OCI-LY3 (cell line): Measurements from ENCODE around the gene ELOB.

Source experiments
- CTCF ChIP-seq: fragments of 200-600, 300-600 bp; sonication (generic); IDR thresholded peaks from 2 replicates; pipeline ENCODE4 v1.5.1; 2014; ENCODE audit warnings: antibody characterized with exemption, low read length, low read depth
- EZH2phosphoT487 ChIP-seq: fragments of 200-600 bp; shearing (Covaris generic); IDR thresholded peaks from 2 replicates; pipeline ENCODE4 v1.6.1; 2018; ENCODE audit warnings: antibody characterized with exemption, mixed run types, low read depth

DNA sequence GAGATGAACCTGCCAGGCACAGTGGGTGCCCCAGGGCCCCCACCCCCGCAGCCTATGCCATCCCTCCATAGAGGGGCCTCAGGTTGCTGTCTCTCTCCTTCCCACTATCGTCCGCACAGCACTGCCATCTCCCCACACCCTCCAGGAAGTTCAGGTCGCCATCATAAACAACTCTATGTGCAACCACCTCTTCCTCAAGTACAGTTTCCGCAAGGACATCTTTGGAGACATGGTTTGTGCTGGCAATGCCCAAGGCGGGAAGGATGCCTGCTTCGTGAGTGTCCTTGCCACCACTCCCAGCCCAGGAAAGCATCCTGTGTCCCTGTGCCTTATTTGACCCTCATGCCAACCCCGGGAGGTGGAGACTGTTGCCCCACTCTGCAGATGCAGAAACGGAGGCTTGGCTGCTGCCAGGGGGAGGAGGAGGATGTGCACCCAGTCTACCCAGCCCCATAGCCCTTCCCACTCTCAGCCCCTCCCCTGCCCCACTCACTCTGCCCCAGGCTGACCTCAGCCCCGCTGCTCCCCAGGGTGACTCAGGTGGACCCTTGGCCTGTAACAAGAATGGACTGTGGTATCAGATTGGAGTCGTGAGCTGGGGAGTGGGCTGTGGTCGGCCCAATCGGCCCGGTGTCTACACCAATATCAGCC lies 43.9 kb upstream of the ELOB start:
- TF ChIP-seq CTCF, result no peak
- TF ChIP-seq EZH2phosphoT487, result no peak
